ENCODE results near the gene ITPRIP.

ITPRIP gene

DNA sequence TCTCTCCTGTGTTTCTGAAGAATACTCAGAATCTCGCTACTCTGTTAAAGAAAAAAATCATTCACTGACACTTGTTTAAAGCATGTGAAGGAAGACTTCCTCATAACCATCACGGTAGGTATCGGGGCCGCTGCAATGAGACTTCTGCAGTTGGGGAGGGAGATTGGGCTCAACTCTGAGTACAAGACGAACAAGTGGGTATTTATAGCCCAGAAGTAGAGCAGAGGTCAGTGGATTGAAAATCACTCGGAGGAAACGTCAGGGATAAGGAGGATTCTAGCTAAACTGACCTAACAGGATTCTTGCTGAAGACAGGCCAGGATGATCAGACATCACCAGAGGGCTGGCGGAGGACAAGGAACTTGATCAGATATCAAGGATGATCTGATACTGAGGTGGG is 33.3 kb downstream of the ITPRIP start:
- DNase-seq, result no peak

DNA sequence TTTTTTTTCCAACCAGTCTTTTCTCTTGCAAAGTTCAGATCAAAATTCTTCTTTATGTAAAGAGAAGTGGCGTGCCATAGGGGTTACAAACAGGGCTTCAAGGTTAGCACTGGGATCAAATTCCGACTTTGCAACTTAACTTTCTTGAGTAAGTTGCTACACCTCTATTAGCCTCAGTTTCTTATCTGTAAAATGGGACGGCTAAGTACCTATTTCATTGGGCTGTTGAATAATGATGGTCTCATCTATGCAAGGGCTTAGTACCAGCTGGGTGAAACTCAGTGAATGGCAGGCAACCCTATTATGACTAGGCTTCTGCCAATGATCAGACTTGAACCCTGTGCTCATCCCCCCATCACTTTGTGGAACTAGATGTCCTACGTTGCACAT is 33.9 kb downstream of the ITPRIP start:
- DNase-seq, result no peak

DNA sequence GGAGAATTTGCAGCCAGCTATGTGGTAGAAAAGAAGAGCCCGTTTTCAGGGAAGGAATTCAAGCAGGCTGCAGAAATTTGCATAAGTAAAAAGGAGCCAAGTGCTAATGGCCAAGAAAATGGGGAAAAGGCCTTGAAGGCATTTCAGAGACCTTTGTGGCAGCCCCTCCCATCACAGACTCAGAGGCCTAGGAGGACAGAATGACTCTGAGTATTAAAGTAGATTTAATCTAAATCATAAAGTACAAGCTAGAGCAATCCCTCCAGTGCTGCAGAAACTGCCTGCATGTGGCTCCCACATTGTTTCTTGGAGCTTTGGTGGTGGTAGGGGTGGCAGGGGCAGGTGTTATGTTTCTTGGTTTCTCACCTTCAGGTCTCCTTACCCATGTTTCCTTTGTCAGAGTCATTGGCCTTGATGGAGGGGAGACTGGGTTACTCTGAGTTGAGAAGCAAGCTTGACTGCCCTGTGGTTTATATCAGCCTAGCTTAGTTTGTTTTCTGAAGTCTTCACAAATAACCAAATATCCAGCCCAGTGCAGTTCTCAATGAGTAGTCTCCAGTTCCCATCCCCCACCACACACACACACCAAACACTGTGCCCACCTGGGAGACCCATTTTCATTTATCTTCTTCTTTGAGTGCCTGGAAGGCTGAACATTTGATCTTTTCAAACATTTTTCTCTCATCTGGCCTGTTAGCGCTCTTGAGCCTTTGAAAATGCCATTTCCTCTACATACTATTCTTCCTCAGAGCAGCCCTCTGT is 34.5 kb downstream of the ITPRIP start:
- no peak for DNase-seq

DNA sequence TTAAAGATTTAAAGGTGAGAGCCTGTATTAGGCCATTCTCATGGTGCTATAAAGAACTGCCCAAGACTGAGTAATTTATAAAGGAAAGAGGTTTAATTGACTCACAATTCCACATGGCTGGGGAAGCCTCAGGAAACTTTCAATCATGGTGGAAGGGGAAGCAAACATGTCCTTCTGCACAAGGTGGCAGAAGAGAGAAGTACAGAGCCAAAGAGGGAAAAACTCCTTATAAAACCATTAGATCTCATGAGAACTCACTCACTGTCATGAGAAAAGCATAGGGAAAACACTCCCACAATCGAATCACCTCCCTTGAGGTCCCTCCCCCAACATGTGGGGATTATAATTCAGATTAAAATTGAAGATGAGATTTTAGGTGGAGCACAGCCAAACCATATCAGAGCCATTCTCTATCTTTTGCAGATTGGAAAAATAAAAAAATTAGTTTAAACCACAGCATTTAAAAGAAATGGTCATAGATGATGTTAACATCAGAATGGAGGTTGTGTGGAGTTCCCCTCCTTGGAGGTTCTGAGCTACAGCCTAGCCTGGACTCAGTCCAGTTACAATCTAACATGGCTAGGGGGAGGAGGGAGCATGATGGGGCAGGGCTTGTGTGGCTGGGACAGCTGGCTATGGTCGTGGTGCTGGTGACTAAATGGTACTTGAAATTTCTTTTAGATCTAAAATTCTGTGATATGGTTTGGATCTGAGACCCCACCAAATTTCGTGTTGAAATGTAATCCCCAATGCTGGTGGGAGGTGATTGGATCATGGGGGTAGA is 36.2 kb downstream of the ITPRIP start:
- DNase-seq, result no peak

DNA sequence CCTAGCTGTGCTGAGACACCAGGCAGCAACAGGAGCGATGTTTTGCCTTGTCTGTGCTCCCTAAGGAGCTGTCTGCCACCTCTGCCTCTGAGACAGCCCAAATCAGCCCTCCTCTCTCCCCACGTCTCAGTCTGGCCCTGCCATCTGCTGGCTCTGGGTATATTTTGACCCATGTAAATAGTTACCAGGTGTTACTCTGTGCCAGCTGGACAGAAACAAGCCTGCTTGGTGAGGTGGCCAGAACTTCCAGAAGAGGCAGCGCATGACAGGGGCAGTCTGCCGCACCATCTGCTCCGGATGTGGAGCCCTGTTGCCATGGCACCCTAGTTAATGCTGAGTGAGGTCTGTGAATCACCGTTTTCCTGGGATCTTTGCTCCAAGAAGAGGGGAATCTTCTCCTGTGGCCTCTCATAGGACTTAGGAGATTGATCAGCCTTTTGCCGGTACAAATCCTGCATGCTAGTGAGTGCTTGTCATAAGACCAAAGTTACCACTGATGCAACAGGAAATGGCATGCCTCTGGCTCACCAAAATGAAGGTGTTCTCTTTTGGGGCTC is 37.5 kb downstream of the ITPRIP start:
- no peak for DNase-seq

DNA sequence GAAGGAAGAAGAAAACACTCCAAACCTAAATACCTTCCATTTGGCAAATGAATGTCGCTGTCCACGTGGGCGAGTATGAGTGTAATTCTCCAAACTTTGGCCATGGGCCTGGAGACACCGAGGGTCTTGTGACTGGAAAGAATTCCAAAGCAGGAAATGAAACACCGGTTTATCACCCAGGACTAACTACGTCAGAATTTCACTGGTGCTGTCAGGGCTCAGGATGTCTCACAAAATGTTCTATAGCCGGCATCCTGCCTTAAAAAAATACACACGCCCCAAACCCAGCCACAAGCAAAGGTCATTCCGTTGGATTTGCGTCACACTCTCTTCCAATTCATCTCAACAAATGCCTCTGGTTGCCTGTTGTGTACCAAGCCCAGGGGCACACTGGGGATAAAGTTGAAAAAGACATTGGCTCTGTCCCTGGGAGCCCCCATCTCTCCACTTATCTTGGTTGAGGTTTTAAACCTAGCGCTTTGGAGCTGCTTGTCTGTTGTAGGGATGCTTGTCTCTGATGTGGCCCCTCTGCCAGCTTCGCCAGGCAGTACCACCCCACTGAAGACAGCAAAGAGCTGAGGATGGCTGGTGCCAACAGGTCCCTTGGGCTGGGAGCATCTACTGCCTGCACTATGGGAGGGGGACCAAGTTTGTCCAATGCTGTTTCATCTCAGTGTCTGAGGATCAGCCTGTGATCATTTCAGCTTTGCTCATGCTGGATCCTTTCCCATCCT is 38.1 kb downstream of the ITPRIP start:
- DNase-seq, result no peak

DNA sequence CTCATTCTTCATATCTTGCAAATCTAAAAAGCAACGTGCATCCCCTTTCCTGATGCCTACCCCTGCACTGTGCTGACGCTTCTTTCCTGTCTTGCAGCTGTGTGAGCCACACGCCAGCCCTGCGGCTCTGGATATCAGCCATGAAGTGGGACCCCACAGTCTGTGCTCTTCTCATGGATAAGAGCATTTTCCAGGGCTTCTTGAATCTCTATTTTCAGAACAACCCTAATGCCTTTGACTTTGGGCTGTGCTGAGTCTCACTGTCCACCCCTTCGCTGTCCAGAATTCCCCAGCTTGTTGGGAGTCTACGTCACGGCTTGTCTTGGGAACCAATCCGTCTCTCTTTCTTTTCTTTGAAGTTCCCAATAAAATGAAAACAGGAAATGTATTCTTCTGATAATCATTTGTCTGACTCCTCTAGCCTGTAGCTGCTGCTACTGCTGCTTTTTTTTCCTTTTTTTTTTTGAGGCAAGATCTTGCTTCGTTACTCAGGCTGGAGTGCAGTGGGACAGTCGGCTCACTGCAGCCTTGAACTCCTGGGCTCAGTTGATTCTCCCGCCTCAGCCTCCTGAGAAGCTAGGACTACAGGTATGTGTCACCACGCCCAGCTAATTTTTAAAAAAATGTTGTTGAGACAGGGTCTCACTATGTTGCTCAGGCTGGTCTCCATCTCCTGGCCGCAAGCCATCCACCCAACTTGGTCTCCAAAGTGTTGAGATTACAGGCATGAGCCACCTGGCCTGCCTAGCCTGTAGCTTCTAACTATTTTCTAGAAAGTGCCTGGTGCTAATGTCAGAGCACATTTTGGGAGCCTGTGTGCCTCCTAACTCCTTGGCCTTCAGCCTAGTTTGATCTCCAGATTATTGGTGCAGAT is 39.0 kb downstream of the ITPRIP start:
- DNase-seq, result no peak

DNA sequence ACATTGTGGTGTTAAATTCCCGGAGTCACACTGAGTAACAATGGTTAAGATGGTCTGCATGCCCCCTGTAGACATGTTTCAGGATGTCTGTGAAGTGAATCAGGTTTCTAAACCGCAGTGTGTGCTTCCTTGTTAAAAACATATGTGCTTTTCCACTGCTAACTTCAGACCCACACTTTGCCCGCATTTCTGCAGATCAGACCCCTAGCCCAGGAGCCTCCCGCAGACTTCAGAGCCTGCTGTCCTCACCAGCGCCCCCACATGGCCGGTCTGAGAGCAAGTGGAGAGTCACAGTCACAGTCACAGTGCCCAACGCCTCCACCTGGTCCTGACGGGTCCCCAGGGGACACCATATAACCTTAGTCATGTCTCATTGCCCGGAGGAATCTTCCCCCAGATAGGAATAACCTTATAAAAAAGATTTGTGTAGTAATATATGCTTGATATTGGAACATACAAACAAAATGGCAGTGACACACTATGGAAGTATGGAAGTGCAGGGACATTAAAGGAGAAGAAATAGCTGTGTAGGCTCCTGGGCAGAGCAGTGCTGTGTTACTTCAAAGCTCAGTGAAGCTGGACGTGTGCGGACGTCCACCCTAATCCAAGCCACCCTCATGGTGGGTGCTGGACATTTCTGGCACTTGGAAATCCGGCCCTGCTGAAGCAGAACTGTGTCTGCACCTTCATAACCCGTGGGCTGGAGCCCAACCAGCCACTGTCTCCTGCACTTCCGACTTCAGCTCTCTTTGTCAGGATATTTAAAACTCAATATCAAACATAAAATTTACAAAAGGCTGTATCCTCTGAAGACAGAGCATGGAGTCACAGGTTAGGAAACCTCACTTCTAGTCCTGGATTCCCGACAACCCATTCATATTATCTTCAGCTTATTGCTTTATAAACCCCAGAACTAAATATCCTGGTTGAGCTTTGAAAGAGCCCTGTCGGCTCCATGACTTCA is 40.3 kb downstream of the ITPRIP start:
- peak in 1 of 2 donors; percentile 58 for DNase-seq

DNA sequence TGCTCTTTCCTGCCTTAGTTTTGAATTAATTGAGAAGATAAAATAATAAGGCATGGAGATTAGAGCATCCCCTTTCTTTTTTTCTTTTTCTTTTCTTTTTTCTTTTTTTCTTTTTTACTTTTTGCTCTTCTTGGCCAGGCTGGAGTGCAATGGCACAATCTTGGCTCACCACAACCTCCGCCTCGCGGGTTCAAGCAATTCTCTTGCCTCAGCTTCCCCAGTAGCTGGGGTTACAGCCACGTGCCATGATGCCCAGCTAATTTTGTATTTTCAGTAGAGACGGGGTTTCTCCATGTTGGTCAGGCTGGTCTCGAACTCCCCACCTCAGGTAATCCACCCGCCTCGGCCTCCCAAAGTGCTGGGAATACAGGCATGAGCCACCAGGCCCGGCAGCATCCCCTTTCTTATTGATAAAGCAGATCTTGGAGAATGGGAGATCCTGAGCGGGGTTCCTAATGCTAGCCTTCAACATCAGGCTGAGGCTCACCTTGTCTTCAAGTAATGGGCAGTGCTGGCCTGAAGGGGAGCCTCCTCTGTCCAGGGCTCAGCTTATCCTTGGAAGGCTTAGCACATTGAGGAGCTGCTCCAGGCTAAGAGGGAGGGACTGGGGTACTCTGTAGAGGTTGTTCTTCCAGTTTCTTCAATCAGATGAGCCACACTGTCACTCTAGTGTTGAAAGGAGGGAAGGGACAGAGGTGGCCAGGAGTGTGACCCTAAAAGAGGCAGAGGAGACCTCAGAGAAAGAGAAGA is 41.4 kb downstream of the ITPRIP start:
- DNase-seq, result no peak

DNA sequence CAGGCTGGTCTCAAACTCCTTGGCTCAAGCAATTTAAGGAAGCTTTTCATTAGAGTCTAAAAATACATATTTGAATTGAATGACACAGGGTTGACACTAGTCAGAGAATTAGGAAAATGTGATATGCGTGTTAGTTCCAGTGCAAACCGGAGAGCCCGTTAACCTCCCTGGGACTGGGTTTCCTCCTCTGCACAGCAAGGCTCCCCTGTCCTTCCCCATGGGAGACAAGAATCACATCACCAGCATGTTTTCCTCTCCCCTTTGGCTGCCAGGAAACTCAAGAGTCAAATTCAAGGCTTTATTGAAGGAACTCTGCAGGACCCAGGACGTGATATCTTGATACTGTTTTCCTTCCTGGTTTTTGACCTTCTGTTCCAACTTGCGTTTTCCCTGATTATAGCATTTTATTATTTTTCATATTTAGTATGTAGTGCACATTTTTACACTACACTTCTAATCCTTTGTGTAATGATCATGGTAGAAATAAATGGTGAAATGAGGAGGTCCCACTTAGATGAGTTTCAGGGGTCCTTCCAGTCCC is 44.4 kb downstream of the ITPRIP start:
- DNase-seq, result no peak

DNA sequence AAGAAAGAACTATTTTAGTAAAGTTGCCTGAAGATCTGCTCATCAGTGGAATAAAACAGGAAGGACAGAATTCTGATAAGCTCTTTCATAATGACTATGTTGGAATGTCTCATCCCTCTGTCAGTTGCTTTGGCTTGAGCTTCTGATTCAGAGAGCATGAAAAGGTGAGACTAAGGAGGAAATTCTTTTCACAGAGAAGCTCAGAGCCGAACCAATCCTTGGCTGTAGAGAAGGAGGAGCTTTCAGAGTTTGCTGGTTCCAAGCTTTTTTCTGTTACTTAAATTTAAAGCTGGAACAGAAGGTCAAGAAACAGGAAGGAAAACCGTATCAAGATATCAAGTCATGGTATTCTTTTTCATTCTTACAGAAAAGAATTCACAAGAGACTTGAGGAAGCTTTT is 45.3 kb downstream of the ITPRIP start:
- no peak for DNase-seq

DNA sequence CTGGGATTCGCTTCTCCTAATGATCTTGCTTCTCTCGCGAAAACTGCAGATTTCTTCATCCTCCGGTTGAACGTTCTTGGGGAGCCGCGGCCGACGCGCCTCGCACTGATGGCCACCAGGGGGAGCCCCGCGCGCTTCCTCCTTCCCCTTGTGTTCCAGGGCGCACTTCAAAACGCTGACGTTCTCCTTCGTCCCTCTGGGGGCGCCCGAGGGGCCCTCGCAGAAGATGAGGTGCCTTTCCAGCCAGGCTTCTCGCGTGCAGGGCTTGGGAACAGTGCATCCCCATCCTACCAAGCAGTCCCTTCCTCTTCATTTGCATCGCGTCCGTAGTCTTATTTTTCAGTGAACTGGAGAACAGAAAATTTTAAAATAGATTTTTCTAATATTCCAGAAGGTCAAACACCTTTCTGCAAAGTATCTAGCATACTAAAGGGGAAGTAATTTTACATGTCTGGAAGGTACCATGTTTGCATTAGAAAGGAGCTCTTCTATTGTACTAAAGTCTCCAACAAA is 46.8 kb downstream of the ITPRIP start:
- DNase-seq, result peak; percentile 90 to 92

DNA sequence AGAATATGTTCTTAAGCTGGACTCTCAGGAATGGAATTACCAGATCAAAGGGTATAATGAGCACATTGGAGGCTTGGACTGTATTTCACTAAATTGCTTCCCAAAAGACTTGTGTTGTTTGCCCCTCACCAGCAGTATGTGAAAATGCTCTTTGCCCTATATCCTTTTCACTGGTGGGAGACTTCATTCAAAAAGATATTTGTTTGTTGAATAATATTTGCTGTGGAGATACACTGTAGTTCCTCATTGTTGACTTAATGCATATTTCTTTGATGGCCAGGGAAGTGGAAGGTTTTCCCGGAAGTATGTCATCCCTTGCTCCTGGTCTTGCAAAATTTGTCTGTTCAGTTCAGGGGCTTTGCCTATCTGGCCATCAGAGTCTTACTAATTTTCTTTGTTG is 49.9 kb downstream of the ITPRIP start:
- no peak for DNase-seq

DNA sequence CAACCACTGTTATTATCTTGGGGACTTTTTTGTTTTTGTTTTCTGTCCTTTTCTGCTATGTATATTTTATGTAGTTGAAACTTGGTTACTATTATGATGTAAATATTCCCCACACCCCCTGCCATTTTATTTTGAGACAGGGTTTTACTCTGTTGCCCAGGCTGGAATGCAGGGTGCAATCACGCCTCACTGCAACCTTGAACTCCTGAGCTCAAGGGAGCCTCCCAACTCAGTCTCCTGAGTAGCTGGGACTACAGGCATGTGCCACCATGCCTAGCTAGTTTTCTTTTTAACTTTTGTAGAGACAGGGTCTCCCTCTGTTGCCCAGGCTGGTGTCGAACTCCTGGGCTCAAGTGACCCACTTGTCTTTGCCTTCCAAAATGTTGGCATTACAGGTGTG is 51.3 kb downstream of the ITPRIP start:
- no peak for DNase-seq

DNA sequence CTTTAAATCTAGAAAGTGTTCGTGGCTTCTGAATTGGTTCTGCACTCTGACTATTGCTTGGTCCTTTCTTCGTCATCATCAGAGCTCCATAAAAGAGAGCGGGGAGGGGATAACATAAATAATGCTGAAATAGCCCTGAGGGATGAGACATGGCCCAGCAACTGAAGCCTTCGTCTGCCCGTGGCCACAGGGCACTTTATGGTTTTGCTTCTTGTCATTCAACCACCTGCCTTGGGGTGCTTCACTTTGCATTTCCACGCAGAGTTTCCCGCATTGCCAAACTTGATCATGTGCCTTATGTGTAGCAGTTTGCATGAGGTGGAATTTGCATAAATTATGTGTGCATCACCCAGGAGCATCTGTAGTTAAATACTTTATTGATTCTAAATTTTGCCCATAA is 53.4 kb downstream of the ITPRIP start:
- DNase-seq, result no peak

DNA sequence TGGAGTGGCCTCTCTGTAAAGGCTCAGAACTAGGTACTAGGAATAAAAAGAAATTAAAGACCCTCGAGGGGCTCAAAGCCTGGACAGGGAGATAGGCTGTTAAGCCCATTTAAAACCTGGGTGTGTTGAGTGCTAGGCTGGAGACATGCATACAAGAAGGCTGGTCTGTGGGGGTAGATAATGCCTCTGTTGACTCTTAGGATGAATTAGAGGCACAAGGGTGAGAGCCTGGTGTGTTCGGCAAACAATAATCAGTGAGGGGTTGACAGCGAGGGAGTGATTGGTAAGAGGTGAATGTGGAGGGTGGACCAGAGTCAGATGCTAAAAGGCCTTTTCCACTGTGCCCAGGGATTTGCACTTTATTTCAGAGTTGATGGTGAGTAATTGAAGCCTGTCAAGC is 56.6 kb downstream of the ITPRIP start:
- DNase-seq, result no peak

DNA sequence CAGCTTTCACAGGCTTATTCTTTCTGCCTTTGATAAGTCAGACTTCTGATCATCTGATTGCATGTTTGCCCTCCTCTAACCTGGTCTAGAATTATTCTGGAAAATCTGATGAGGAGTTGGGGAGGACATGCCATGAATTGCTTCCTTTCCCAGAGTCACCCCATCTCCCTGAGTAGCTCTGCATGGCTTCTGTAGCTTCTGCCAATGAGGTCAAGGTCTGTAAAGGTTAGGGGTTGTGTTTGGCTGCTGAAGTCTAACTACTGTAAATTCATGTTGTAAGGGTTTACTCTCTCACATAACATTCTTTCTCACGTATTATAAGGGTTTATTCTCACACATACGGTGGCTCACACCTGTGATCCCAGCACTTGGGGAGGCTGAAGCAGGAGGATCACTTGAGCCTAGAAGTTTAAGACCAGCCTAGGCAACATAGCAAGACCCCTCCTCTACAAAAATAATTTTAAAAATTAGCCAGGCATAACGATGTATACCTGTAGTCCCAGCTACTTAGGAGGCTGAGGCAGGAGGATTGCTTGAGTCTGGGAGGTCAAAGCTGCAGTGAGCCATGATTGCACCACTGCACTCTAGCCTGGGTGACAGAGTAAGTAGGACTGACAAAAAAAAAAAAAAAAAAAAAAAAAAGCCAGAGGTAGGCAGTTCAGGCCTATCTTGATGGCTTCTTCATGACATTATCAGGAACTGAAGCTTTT is 58.6 kb downstream of the ITPRIP start:
- DNase-seq, result no peak

DNA sequence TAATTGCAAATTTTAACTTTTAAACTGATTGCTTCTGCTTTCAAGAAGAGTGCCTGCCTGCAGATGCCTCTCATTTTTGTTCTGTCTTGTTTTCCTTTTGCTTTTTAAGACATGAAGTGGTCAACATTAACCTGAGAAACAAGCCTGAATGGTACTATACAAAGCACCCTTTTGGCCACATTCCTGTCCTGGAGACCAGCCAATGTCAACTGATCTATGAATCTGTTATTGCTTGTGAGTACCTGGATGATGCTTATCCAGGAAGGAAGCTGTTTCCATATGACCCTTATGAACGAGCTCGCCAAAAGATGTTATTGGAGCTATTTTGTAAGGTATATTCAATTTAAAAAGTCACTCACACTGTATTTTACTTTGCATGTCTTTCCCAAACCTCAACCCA is 60.5 kb downstream of the ITPRIP start:
- DNase-seq, result no peak

DNA sequence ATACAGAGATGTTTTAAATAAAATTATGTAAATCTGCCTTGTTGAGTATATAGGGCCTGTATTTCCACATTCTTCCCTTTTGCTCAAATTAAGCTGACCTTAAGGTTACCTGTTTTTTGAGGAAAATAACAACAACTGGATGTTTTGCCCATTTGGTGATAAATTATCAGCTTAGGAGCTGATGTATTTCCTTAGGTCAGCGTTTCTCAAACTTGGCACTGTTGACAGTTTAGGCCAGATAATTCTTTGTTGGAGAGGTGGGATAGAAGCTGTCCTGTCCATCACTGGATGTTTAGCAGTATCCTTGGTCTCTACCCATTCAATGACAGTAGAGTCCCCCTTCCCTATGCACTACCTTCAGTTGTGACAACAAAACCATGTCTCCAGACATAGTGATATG is 62.1 kb downstream of the ITPRIP start:
- no peak for DNase-seq

Data from stimulated activated CD4-positive, alpha-beta T cell treated with anti-CD3 and anti-CD28 coated beads, Interleukin-2, amount 100 ng/mL, for 24 hours (primary cell).